COLO668 (cell line): ENCODE data around the gene PRKCE.
"Not testable (repeated sequence)": the region's sequence is repeated elsewhere in the genome, so short reads cannot be mapped to it uniquely, and the experiment has no call there.

Experiments
- DNase-seq: peaks from one replicate; lab custom pipeline; 2025; ENCODE audit not compliant: unreplicated experiment; lab: John Stamatoyannopoulos, UW

Gene PRKCE

GRCh38 chr2:45852450-45853150 is 201.1 kb downstream of the PRKCE start:
- peak; percentile 37 for DNase-seq

DNA sequence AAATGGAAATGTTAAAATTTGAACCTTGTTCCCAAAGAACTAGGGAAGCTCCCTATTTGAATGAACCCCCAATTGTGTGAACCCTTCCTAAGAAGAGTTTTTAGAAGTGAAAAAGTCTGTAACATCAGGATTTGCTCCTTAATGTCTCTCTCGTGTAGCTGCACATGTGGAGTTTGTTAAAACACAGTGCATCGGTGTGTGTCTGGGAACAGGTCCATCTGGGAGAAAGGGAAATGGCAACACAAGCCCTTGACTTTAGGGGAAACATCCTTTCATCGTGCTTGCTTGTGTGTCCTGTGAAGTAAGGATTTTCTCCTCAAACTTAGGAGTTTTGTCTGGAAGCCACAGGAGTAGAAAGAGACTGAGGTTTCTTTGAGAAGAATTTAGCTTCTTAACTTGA is 203.9 kb downstream of the PRKCE start:
- no peak for DNase-seq

DNA sequence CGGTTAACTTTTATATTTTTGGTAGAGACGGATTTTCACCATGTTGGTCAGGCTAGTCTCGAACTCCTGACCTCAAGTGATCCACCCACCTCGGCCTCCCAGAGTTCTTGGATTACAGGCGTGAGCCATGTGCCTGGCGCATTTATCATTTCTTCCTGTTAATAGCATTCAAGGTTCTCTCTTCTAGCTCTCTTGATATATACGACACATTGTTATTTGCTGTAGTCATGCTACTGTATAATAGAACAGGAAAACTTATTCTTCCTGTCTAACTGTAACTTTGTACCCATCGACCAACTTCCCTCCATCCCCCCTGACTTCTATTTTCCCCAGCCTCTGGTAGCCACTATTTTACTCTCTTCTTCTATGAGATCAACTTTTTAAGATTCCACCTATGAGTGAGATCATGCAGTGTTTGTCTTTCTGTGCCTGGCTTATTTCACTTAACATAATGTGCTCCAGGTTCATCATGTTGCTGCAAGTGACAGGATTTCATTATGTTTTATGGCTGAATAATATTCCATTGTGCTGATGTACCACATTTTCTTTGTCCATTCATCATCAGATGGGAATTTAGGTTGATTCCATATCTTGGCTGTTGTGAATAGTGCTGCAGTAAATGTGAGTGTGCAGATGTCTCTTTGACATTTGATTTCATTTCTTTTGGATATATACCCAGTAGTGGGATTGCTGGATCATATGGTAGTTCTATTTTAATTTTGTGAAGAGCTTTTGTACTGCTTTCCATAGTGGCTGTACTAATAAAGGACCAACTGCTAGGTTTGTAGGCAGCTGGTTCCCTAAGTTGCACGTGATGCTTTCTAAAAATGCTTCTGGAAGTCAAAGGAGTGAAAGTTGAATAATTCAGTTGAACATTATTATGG is 205.2 kb downstream of the PRKCE start:
- no peak for DNase-seq

DNA sequence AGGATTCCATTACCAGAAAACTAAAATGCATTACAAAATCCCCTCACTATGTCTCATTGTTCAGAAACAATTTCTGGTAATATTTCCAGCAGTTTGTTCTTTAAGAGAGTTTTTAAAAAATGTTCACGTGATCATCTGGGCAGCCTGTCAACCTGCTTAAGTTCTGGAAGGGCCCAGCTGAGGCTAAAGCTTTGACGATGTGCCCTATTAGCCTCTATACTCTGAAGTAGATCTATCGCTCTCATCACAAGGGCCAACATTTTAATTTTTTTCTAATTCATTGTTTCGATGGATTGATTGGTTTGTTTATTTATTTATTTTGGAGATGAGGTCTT is 205.8 kb downstream of the PRKCE start:
- DNase-seq: no peak

DNA sequence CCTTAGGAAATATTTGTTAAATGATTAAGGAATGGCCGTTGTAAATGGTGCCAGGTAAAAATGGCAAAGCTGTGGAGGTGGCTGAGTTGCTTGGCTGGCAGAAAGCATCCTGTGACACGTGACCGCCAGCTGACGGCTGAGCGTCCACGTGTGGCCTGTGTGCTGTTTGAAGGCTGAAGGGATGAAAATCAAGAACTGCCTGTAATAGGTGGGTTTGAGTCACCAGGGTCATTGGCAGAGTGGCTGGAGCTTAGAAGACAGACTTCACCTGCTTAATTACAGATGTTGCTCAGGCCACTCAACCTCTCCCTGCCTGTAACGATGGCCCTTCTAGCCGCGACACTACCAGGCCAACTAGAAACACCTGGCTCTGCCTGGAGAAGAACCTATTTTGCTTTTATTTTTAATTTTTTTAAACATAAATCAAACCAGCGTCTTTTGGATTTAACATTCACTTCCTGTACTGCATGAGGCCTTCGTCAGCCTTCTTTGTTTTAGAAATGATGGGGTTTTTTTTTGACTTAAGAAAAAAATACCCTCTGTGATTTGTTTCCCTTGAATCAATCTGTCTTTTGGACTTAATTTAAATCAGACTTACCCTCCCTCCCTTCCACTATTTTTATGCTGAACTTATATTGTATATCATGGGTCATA is 206.5 kb downstream of the PRKCE start:
- no peak for DNase-seq

GRCh38 chr2:45858872-45859271 is 207.4 kb downstream of the PRKCE start:
- DNase-seq: not testable (repeated sequence)

- DNase-seq: no peak
These were observed 208.2 kb downstream of the PRKCE start for GRCh38 chr2:45859682-45860081.

- DNase-seq: peak; percentile 30
These were observed 209.0 kb downstream of the PRKCE start for GRCh38 chr2:45860136-45861121.

DNA sequence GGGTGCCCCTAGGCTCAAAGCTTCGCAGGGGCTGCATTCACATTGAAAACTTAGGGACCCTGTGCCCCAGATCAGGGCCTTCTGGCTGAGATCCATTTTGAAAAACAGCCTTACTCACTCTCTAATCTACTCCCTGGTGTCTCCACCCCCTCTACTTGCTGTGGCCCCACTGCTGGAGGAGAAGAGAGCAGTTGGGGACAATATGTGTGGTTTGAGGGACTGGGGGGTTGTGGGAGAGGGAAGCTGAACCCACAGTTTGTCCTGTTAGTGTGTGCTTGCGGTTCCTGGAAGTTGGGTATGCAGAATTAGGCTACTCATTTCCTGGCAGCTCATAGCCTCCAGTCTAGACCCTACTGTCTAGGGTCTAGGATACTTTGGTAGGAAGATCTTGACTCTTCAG is 211.4 kb downstream of the PRKCE start:
- DNase-seq: no peak

DNA sequence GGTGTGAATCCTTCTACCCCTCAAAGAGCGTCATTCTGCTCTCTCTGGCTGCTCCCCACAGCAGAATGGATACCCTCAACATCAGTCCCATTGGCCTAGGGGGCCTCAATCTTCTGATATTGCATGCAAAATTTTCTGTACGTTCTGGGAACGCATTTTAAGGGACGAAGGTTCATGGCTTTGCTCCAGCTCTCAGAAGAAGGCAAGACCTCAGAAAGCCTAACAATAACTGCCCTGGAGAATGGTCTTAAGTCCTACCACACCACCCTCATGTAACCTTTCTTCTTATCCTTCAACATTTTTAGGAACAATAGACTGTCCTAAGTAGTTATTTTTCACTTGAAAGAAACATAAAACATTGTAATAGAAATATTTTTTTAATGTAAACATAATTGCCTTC is 212.6 kb downstream of the PRKCE start:
- DNase-seq: no peak

DNA sequence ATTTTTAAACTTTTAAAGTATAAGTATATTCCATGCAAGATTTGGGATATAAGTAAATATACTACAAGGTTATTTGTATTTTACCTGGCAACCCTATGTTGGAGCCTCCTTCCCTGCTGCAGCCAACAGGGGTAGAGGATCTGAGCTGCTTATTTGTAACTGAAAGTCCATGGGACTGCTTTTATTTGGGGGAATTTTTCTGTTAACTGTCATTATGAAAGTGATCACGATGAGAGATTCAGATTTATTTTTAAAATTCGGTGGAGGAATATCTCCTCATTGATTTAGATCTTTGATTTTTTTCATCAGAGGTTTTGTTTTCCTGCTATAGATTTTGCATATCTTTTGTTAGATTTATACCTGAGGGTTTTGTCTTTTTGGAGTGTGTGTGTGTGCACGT is 215.9 kb downstream of the PRKCE start:
- DNase-seq: no peak

GRCh38 chr2:45867800-45868199 is 216.3 kb downstream of the PRKCE start:
- no peak for DNase-seq

DNA sequence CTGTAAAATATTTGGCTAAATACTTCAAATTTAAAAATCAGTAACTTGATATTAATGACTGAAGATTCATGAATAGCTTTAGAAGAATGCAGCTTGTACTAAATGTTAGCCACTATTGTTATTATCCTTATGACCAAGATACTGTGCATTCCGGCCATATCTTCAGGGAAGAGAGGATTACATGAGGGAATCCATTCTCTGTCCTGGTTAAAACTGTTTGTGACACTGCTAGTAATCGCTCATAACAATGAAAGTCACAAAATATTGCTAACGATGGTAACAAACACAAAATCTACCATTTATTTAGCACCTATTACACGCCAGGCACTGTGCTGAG is 217.7 kb downstream of the PRKCE start:
- DNase-seq: no peak

DNA sequence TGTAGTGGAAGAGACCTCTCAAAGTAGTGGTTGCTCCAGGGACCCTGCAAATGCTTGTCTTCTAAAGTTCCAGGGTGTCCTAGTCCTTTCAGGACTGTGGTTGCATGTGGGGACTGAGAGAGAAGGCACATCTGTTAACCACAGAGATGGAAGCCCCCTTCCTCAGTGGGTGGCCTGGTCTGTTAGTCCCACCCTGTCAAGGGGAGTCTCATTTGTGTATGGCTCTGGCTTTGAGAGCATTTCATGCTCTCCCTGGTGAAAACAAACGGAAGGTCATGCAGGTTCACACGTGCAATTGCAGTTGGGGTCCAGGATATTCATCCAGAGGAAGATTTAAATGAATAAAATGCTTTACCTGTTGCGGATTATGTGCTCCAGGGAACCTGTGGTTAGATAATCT is 219.6 kb downstream of the PRKCE start:
- DNase-seq: no peak

DNA sequence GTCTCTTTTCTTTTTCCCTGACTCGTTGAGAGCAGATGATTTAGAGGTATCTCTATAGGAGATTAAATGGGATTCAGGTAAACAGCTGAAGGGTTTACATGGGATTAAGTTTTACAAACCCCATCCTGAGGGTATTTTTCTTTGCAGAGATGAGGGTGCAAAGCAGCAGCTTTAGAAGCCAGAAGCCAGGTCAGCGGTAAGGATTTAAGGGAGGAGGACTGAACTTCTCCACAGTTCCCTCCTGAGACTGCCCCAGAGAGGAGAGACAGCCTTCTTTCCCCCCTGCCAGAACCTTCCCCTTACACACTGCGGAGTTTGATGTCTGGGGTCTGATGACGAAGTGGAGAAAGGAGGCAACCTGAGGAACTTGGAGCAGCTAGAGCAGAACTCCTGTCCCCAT is 220.1 kb downstream of the PRKCE start:
- DNase-seq: no peak

DNA sequence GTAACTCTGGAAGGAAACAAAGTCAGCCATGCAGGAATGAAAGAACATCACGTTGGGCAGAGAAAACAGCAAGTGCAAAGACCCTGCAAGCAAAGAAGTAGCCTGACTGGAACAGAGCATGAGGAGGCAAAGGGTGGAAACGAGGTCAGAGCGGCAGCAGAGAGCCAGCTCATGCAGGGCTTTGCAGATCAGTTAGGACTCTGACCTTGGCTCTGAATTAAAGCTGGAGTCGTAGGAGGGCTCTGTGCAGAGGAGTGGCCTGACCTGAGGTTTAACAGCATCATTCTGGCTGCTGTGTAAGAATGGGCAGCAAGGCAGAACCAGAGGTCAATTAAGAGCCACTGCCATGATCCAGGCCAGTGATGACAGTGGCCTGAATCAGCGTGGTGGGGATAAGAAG is 220.7 kb downstream of the PRKCE start:
- DNase-seq: no peak

- DNase-seq: no peak
These were observed 222.9 kb downstream of the PRKCE start for GRCh38 chr2:45874344-45874743.

DNA sequence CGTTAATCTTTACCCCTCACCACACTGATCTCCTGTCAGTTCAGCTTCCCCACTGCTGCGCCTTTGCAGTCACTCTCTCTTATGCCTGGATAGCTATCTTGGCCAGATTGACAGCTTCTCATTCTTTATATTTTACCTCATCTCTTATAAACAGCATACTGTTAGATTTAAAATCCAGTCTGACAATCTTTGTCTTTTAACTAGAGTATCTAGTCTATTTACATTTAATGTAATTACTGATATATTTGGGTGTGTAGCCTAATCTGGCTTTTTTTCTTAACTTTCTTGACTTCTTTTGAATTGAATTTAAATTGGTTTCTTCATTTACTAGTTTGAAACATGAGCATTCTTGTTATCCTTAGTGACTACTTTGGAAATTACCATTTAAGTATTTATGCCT is 225.1 kb downstream of the PRKCE start:
- no peak for DNase-seq

GRCh38 chr2:45879406-45879805 is 227.9 kb downstream of the PRKCE start:
- DNase-seq: no peak

DNA sequence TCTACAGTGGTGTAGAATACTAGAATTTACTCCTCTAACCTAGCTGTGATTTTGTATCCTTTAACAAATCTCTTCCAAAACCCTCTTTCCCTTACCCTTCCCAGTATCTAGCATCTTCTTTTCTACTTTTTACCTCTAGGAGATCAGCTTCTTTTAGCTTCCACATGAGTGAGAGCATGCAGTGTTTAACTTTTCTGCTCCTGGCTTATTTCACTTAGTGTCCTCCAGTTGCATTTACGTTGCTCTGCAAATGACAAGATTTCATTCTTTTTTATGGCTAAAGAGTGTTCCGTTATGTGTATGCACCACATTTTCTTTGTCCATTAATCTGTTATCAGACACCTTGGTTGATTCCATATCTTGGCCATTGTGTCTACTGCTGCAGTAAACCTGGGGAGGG is 228.5 kb downstream of the PRKCE start:
- DNase-seq: no peak

DNA sequence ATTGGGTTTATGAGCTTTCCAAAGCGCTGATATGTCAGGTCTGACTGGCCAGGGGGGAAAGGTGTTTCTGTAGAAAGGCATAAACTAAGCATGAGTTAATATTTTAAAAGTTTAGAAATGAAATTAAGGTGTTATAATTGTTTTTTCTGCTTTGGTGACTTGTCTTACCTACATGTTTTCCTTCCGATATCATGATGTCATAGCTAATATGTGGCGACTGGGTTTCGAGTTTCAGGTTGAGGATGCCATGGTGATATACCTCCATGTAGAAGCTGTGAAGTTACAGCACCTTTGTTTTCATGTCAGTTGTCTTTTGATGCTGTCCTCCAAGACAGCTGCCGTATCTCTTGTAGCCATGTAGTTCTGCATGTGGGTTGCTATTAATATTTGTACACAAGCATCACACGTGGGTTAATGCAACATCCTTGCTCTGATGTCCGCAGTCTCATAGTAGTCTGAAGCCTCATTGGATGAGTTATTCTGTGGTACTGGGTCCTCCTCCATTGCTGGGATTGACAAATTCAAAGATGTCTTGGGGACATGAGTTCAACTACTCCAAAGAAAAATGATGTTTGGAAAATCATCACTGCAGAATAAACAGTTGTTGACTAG is 230.6 kb downstream of the PRKCE start:
- no peak for DNase-seq
